ENCODE measurements around the gene SGCE.
A peak's percentile ranks its signal among the peaks of the same experiment; 100 is the strongest.

DNA sequence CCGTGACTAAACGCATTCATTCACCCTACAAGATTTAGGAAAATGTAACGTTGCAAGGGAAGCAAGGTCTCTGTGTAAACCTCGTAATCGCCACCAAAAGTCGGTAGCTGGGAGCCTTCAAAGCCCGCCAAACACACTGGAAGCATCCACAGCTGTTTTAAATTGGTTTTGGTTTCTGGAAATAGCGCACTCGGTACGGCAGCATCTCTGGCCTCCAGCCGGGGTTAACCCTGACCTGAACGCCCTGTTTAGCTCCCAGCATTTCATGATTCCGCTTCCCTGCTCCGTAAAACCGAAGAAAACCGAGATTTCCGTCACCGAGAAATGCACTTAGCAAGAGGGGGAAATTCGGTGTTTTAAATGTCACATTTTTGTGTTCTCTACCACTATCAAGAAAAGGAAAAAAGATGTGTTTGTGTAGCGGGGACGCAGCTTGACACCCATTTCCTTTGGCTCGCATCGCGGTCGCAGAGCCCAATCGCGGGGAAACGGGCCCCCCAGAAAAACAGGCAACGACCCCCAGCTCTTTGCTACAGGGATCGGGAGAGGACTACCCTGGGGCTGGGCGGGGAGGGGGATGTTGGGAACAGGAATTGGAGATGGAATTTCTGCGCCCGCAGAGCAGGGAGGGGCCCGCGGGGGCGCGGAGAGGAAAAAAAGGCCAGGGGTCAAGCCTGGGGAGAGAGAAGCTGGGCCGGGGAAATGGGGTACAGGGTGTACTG lies 646 bp downstream of the SGCE start:
- TF ChIP-seq, protein P1, sequence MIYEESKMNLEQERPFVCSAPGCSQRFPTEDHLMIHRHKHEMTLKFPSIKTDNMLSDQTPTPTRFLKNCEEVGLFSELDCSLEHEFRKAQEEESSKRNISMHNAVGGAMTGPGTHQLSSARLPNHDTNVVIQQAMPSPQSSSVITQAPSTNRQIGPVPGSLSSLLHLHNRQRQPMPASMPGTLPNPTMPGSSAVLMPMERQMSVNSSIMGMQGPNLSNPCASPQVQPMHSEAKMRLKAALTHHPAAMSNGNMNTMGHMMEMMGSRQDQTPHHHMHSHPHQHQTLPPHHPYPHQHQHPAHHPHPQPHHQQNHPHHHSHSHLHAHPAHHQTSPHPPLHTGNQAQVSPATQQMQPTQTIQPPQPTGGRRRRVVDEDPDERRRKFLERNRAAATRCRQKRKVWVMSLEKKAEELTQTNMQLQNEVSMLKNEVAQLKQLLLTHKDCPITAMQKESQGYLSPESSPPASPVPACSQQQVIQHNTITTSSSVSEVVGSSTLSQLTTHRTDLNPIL (CRISPR knock-in tag; IDR thresholded peaks at IDR 0.05; ENCODE audit: low read depth) = no peak
- TF ChIP-seq, protein P2, sequence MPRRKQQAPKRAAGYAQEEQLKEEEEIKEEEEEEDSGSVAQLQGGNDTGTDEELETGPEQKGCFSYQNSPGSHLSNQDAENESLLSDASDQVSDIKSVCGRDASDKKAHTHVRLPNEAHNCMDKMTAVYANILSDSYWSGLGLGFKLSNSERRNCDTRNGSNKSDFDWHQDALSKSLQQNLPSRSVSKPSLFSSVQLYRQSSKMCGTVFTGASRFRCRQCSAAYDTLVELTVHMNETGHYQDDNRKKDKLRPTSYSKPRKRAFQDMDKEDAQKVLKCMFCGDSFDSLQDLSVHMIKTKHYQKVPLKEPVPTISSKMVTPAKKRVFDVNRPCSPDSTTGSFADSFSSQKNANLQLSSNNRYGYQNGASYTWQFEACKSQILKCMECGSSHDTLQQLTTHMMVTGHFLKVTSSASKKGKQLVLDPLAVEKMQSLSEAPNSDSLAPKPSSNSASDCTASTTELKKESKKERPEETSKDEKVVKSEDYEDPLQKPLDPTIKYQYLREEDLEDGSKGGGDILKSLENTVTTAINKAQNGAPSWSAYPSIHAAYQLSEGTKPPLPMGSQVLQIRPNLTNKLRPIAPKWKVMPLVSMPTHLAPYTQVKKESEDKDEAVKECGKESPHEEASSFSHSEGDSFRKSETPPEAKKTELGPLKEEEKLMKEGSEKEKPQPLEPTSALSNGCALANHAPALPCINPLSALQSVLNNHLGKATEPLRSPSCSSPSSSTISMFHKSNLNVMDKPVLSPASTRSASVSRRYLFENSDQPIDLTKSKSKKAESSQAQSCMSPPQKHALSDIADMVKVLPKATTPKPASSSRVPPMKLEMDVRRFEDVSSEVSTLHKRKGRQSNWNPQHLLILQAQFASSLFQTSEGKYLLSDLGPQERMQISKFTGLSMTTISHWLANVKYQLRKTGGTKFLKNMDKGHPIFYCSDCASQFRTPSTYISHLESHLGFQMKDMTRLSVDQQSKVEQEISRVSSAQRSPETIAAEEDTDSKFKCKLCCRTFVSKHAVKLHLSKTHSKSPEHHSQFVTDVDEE (CRISPR knock-in tag; IDR thresholded peaks at IDR 0.05) = no peak
- no peak for TF ChIP-seq BACH2 (CRISPR knock-in tag; IDR thresholded peaks at IDR 0.05; ENCODE audit: borderline replicate concordance)
- no peak for TF ChIP-seq OSR1 (CRISPR knock-in tag; IDR thresholded peaks at IDR 0.05)
- TF ChIP-seq, protein P3, sequence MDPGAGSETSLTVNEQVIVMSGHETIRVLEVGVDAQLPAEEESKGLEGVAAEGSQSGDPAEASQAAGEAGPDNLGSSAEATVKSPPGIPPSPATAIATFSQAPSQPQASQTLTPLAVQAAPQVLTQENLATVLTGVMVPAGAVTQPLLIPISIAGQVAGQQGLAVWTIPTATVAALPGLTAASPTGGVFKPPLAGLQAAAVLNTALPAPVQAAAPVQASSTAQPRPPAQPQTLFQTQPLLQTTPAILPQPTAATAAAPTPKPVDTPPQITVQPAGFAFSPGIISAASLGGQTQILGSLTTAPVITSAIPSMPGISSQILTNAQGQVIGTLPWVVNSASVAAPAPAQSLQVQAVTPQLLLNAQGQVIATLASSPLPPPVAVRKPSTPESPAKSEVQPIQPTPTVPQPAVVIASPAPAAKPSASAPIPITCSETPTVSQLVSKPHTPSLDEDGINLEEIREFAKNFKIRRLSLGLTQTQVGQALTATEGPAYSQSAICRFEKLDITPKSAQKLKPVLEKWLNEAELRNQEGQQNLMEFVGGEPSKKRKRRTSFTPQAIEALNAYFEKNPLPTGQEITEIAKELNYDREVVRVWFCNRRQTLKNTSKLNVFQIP (CRISPR knock-in tag; IDR thresholded peaks at IDR 0.05; ENCODE audit: borderline replicate concordance, low read depth) = no peak
- TF ChIP-seq ZFP3 (CRISPR knock-in tag; IDR thresholded peaks at IDR 0.05) = no peak
- TF ChIP-seq CSDC2 (CRISPR knock-in tag; IDR thresholded peaks at IDR 0.05) = no peak
- TF ChIP-seq ZC3H10 (CRISPR knock-in tag; IDR thresholded peaks at IDR 0.05) = no peak
- TF ChIP-seq, protein P4, sequence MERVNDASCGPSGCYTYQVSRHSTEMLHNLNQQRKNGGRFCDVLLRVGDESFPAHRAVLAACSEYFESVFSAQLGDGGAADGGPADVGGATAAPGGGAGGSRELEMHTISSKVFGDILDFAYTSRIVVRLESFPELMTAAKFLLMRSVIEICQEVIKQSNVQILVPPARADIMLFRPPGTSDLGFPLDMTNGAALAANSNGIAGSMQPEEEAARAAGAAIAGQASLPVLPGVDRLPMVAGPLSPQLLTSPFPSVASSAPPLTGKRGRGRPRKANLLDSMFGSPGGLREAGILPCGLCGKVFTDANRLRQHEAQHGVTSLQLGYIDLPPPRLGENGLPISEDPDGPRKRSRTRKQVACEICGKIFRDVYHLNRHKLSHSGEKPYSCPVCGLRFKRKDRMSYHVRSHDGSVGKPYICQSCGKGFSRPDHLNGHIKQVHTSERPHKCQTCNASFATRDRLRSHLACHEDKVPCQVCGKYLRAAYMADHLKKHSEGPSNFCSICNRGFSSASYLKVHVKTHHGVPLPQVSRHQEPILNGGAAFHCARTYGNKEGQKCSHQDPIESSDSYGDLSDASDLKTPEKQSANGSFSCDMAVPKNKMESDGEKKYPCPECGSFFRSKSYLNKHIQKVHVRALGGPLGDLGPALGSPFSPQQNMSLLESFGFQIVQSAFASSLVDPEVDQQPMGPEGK (CRISPR knock-in tag; IDR thresholded peaks at IDR 0.05; ENCODE audit: borderline replicate concordance) = peak; percentile 73; the same call in 1 of the 2 replicates
- no peak for TF ChIP-seq ZNF8 (CRISPR knock-in tag; IDR thresholded peaks at IDR 0.05)
- TF ChIP-seq TCF4 (CRISPR knock-in tag; IDR thresholded peaks at IDR 0.05; ENCODE audit: borderline replicate concordance) = peak; percentile 57; the same call in 1 of the 2 replicates
- no peak for TF ChIP-seq ZFP30 (CRISPR knock-in tag; IDR thresholded peaks at IDR 0.05)
